CD4-positive, alpha-beta T cell treated with Interleukin-6 for 4 hours (primary cell): Measurements from ENCODE around the gene PLCB1.

Experiments
- DNase-seq: peaks from one replicate; pipeline ENCODE4 v3.0.0-alpha.2; 2020; ENCODE audit warnings: mixed read lengths

Gene PLCB1

GRCh38 chr20:8519887-8520286 lies 387.8 kb downstream of the PLCB1 start:
- DNase-seq = no peak

DNA sequence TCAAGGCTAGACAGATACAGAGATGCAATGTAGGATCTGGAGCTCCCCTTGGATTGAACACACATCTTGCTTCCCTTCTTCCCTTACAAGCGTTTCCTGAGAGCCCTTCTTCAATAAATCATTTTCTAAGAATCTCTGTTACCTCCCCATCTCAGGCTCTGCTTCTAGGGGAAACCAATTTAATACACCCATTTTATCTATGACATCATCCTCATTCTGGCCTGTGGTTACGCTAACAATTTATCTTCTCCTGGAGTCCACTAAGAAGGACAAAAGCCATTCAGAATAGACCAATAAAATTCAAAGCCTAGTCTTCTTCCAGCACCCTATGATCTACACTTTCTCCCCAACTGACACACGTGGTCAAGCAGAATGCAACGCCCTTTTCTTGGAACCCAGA lies 390.1 kb downstream of the PLCB1 start:
- DNase-seq = no peak

DNA sequence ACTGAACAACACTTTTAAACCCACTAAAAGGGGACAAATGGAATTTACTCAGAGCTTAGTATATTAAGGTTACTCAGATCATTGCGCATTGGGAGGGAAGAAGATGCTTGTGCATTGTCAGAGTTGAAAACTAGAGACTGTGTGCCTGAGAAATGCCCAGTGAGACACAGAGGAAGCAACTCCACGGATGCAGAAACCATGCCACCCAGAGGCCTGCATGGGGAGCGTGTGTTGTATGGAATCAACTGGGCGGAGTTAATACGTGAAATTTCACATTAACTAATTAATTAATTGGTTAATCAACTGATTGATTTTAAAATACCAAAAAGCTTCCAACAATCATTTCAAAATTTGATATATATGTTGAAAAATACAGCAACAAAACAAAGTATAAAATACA lies 391.6 kb downstream of the PLCB1 start:
- no peak for DNase-seq

DNA sequence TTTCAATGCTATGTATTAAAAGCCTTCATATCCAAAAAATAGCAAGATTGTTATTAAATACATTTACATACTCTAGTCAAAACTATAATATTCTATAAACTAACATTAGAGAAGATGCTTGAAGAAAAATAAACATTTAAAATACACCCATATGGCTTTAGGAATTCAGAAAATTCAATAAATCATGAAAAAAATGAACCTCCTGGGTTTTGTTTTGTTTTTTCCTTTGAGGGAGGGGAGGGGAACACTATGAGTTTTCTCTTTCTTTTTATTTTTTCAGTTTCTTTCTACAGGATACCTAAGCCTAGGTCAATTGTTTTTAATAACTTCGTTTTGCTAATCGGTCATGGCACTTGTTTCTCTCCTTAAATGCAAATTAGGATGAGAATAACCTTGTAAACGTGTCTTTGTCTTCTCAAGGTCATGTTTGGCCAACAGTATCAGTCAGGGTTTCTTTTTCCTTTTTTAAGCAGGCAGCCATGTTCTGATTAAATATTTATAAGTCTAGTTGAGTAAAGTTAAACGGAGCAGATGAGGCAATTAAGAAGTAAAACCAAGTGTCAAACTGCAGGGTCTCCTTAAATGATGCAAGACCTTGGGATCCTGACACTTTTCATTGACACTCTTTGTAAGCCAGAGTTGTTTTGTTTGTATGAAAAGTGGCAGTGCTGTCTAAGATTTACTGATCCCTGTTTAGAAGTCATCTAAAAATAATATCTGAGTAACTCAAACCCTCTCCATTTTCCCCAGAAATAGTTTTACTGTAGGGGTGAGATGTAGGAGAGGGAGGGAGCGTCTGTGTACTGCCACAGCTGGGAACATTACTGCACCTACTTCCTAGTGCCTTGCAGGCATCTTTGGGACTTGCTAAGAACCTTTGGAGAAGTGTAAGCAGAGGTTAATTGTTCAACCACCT lies 392.3 kb downstream of the PLCB1 start:
- DNase-seq = no peak

DNA sequence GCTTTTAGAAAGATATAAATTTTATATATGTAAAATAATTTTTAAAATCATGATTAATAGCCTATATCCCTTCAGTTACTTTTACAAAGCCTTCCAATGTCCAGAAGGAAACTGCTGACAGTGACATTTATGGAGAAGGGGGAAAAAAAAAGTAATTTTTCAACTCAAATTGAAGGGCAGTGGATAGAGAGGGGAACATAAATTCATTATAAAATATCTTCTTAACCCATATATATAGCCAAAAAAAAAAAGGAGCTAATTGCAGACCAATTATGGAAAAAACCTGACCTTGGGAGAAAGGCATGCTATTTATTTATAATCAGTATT lies 392.9 kb downstream of the PLCB1 start:
- no peak for DNase-seq

DNA sequence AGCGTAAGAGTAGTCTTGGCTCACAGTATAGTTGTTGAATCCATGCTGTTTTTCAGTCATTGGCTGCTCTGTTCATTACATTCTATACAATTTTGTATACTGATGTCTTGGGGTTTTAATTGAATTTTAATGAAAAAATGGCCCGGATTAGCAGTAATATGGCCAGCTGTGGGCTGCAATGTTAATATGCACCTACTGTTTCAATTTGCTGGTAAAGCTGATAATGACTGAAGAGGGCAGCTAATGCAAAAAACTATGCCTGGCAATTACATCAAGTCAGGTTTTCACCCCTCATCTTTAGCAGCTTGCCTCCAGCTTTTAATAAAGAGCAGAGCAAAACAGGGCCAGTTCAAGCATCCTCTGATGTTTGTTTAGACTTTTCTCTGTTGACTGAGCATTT lies 394.5 kb downstream of the PLCB1 start:
- DNase-seq = no peak

GRCh38 chr20:8527998-8528723 lies 396.1 kb downstream of the PLCB1 start:
- DNase-seq = no peak

DNA sequence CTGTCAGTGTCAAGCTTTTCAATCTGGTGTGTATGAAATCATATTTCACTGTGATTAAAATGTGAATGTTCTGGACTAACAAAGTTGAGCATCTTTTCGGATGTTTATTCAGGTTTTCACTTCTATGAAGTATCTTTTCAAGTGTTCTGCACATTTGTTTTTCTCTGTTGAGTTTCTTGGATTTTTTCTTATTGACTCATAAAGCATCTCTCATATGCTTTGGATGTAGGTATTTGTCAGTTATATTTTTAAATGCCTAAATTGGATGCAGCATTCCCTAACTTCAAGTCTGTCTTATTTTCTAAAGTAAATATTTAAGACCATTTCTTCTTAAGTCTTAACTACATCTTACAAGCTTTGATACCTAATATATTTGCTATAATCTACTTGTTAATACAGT lies 398.0 kb downstream of the PLCB1 start:
- DNase-seq = no peak

DNA sequence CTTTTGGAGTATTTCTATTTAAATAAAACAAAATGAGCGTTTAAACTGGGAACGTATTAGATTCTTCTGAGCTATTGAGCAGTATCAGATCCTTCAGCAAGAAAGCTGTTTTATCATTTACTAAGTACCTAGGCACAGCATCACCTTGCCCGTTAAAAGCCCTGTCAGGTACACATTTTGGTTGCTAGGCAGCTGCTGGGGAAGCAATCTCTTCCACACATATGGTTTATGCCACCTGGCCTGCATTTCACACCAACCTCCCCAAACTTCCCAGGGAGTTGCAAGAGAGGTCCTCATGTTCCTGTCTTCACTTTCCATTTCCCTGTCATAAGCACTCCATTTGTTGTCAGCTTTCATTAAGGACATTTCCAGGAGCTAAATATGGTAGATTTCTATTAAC lies 400.1 kb downstream of the PLCB1 start:
- DNase-seq = no peak

DNA sequence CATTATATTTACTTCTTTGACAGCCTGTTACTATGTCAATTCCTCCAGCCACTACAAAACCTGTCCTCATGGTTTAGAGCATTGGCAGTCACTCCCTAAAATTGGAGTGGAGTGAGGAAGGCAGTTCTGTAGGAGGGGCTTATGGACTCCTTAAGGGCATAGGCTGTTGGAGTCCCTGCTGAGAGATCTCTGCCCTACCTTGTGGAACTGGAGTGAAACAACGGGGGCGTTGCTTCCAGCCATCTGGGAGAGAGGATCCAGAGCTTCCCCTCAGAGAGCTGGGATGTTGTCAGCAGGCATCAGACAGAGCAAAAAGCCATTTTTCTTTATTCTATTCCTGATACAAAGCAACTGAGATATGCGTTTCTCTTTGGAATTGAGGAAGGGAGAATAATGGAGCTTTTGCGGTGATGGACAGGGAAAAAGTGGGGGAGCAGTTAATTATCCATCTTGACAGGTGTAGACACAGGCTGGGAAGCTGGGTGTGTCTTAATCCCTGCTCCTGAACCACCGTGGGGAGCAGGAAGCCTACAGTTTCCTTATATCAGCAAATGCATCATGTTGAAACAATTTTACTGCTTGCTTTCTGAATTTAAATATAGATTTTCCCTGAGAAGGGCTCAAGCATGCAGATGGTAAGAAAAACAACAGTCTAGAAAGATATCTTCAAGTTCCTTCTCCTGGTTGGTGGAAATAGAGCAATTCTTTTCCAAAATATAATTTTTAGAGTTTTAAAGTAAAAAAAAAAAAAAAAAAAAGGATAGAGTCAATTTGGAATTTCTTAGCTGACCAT lies 402.5 kb downstream of the PLCB1 start:
- DNase-seq = no peak

DNA sequence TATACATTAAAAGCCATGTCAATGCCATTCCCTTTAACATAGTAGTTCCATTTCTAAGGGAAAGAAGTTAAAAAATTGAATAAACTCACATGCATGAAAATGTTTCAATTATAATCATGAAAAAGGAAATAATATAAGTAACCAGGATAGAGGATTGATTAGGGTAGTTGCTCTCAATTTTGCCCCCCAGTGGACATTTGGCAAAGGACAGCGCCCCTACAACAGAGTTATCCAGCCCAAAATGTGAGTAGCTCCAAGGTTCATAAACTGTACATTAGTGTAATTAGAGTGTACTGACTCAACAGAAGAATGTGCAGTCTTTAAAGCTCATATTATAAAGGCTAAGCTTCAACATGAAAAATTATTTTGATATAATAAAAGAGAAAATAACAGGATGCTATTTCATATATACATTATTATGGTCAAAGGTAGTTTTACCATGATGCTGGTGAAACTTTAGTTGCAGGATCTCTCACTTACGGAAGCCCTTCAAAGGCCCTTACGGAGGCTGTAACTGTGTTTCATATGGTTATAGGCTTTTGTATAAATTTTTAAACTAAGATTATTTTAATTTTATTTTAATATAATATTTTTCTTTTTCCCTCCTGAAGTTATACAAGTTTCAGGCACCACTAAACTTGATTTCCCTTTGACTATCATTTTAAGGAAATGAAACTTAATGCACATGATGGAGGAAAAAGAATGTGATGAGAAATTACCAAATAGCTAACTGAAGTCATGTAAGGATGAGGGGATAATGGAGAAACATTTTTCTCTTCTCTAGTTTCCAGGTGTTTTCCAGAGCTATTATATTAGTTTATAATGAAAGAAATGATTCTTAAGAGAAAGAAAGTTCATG lies 403.6 kb downstream of the PLCB1 start:
- DNase-seq = no peak

DNA sequence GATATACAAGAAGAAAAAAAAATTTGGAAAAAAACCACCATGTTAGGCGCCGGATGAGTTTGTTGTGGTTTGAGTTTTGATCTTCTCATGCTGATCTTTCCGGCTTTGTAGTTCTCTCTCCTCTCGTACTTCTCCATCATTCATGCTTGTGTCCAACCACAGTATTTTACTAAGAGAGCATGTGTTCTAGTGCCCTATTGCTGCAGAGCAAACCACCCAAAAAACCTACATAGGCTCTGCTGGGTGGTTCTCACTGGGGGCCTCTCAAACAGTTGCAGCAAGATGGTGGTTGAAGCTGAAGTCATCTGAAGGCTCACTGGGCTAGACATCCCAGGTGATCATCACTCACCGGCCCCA lies 404.2 kb downstream of the PLCB1 start:
- no peak for DNase-seq

DNA sequence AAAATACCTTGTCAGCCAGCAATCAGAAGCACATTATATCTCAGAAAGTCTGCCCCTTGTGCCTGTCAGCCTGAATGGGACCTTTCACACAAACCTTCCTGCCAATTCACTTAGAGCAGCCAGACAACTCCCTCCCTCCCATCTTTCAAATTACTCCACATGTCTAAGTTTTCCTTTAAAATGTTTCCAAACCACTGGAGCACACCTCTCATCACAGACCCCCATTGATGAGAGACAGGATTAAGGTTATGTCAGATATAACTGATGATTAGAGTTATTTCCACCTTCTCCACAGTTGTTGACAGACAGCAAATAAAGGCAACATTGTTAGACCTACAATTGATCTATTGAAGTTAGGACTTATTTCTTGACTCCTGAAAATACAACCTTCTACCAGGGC lies 408.4 kb downstream of the PLCB1 start:
- DNase-seq = no peak

DNA sequence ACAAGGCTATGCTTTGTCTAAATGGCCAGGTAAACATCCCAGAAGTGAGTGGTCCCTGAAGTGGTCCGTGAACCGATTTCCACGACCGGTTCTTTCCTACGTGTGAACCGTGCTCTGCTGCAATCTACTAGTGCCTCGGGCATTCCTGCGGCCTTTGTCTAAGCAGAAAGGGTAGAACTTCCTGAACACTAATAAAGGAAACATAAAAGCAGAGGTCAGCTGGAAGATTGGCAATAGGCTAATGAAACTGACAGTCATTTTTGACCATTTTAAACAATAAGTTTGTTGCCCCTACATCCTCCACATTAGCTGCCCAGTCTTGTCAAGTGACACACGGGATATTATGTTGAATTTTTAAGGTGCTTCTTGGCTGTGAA lies 410.0 kb downstream of the PLCB1 start:
- no peak for DNase-seq

DNA sequence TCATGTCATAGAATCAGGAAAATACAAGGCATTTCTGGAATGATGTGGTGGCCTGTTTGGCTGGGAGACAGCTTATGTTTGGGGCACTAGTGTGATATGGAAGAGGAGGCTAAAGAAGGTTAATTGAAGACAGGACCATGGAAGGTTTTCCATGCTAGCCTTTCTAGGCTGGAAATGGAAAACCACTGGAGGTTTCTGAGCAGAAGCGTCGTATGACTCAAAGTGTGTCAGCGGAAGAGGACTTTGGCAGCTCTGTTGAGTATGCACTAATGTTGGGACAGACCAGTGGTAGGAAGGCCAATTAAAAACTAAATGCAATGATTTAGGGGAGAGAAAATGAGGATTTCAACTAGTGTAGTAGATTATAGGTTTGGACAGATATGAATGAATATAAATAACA lies 413.1 kb downstream of the PLCB1 start:
- no peak for DNase-seq

- DNase-seq = no peak
Observed at GRCh38 chr20:8547035-8547650, 415.1 kb downstream of the PLCB1 start.

DNA sequence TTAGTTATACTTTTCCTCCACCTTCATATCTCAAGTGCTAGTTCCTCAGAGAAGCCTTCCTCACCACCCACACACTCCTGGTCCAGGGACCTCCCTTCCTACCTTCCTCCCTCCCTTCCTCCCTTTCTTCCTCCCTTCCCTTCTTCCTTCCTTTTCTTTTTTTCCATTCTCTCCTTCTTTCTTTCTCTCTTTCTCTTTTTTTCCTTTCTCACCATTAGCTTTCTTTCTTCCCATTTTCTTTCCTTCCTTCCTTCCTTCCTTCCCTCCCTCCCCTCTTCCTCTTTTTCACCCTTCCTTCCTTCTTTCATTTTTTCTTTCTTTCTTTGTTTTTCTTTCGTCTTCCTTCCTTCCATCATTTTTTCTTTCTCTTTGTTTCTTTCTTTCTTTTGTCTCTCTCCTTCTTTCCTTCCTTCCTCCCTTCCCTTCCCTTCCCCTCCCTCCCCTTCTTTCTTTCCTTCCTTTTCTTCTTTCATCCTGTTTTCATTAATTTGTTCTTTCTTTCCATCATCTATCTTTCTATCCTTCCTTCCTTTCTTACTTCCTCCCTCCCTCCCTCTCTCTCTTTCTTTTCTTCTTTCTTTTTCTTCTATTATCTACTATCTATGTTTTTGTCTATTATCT lies 416.0 kb downstream of the PLCB1 start:
- DNase-seq = no peak

GRCh38 chr20:8549192-8549591 lies 417.1 kb downstream of the PLCB1 start:
- DNase-seq = no peak

GRCh38 chr20:8557711-8558110 lies 425.6 kb downstream of the PLCB1 start:
- DNase-seq = no peak

GRCh38 chr20:8562356-8562755 lies 430.3 kb downstream of the PLCB1 start:
- no peak for DNase-seq

GRCh38 chr20:8568075-8568474 lies 436.0 kb downstream of the PLCB1 start:
- DNase-seq = no peak

- no peak for DNase-seq
Observed at GRCh38 chr20:8569766-8570165, 437.7 kb downstream of the PLCB1 start.
